Measurements from ENCODE around the gene TMEM127.

DNA sequence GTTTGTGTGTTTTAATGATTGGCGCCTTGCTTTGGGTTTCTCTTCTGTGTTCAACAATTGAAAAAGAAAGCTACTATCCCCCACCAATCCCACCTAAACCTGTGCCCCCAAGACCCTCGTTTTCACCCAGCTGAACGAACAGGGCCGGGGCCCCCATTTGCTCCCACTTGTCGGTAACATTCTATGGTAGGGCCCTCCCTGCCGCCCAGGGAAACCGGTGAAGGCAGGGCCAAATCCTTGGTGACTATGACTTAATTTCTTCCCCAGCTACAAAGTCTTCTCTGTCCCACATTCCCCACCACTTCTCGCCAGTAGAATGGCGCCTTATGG is 40.1 kb upstream of the TMEM127 start:
- TF ChIP-seq EZH2 (IDR thresholded peaks at IDR 0.05; ENCODE audit: insufficient read depth, poor library complexity, severe bottlenecking) = no peak
- no peak for TF ChIP-seq EZH2phosphoT487 (IDR thresholded peaks at IDR 0.05; ENCODE audit: insufficient read depth, low read depth)
